GM12873 (cell line): ENCODE results near the gene CDK5R1.

Experiments used
- TF ChIP-seq, protein P1 (sequence below): IDR thresholded peaks from 2 replicates; pipeline ENCODE4 v1.5.1; 2012; ENCODE audit warnings: low read depth, mild to moderate bottlenecking, moderate library complexity, low read length, control low read depth; ENCODE audit not compliant: insufficient read depth; ENCODE audit errors: missing control alignments

CDK5R1 gene

DNA sequence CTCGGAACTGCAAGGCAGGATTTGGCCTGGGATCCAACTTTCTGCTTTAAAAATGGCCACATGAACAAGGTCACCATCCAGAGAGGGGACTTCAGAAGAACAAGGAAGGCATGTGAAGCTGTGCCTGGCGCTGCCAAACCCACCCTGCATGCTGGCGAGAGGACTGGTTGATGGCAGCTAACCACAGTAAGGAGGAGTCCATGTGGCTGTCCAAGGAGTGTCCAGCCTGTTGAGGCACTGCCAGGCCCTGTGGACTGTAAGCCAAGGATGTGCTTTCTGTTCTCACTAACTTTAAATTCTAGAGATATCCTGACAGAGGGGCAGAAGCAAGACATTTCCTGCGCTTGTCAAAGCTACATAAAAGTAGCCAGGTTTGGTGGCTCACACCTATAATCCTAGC lies 40.4 kb downstream of the CDK5R1 start:
- TF ChIP-seq, protein P1, sequence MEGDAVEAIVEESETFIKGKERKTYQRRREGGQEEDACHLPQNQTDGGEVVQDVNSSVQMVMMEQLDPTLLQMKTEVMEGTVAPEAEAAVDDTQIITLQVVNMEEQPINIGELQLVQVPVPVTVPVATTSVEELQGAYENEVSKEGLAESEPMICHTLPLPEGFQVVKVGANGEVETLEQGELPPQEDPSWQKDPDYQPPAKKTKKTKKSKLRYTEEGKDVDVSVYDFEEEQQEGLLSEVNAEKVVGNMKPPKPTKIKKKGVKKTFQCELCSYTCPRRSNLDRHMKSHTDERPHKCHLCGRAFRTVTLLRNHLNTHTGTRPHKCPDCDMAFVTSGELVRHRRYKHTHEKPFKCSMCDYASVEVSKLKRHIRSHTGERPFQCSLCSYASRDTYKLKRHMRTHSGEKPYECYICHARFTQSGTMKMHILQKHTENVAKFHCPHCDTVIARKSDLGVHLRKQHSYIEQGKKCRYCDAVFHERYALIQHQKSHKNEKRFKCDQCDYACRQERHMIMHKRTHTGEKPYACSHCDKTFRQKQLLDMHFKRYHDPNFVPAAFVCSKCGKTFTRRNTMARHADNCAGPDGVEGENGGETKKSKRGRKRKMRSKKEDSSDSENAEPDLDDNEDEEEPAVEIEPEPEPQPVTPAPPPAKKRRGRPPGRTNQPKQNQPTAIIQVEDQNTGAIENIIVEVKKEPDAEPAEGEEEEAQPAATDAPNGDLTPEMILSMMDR, result no peak

DNA sequence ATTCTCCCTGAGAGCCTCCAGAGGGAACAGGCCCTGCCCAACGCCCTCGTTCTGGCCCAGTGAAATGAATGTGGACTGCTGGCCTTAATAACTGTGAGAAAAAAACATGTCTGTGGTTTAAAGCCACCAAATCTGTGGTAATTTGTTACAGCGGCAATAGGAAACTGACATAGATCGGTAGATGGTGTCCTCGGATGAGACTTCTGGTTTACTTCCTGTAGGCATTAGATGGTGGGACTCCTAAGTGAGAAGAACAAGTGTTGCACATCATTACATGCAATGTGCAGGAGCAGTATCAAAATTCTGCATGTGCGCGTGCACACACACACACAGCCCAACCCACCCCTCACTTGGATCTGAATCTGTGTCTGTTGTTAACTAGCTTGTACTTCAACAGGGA lies 42.0 kb downstream of the CDK5R1 start:
- TF ChIP-seq, protein P1, result no peak

DNA sequence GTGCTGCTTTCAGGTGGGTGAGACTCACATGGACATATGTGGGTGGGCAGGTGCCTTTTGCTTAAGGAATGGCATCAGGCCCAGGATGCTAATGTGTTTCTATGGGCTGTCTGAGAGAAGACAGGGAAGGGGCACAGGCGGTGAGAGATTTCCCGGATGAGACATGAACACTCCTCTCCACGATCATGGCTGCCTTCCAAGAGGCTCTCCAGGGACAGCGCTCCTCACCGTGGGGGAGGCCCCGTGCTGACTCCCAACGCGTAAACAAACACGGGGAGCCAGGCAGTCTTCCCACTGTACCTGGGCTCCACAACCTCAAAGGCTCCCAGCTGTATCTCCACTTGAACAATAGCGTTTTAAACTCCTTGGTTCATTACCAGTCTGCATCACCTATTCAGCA lies 42.8 kb downstream of the CDK5R1 start:
- TF ChIP-seq, protein P1, result no peak

DNA sequence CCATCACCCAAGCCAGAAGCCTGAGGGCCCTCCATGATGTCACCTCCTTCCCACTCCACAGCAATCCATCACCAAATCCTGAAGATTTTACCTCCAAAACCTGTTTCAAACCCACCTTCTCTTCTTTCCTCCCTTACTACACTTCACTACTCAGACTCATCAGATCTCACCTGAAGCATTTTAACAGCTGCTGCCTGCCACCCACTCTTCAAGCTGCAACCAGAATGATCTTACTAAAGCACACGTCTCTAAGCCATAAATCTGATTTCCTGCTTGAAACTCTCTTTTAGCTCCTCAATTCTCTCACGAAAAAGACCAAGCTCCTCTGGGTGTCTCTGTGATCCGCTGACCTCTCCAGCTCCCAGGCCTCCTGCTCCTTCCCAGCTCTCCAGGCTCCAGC lies 46.5 kb downstream of the CDK5R1 start:
- TF ChIP-seq, protein P1, result no peak

DNA sequence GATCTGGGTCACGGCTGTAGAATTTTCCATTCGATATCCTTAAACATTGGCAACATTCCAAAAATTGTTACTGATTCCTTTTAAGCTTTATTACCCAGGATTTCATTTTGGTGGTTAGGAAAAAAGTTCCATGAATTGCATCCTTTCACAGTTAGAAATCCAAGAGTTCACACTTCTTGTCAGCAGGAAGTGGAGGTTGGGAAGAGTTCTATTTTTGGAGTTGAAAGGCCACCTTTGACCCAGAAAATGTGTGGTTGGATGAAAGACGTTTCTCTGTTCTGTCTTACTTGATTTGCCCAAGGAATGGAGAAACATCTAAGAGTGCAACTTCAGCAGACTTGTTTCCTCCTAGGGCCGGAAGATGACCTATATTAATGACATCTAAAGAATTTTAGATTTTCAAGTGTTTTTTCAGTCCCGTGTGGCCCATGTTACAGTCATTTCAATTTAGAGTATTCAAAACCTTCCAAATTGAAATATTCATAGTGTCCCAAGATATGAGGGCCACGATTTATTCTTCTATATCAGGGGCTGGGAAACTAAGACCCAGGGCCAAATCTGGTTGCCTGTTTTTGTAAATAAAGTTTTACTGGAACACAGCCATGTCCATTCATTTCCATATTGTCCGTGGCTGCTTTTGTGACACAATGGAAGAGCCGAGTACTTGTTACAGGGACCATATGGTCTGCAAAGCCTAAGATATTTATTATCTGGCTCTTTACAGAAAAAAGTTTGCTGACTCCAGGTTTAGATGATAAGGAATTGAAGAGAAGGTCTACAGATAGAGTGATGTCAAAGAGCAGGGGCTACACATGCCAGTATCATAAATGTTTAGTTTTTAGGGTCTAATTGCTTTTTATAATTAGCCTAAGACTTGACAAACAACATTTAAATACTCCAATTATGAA lies 50.2 kb downstream of the CDK5R1 start:
- TF ChIP-seq, protein P1, result no peak
